HG03378 (cell line): Measurements from ENCODE around the gene LRCH1.
A peak's percentile ranks its signal among the peaks of the same experiment; 100 is the strongest.

Experiments
- ATAC-seq: cut with Tn5 transposase; IDR thresholded peaks from one replicate; pipeline ENCODE4 v1.9.1; 2021; ENCODE audit warnings: mild to moderate bottlenecking, moderate library complexity; ENCODE audit not compliant: unreplicated experiment

LRCH1 gene

DNA sequence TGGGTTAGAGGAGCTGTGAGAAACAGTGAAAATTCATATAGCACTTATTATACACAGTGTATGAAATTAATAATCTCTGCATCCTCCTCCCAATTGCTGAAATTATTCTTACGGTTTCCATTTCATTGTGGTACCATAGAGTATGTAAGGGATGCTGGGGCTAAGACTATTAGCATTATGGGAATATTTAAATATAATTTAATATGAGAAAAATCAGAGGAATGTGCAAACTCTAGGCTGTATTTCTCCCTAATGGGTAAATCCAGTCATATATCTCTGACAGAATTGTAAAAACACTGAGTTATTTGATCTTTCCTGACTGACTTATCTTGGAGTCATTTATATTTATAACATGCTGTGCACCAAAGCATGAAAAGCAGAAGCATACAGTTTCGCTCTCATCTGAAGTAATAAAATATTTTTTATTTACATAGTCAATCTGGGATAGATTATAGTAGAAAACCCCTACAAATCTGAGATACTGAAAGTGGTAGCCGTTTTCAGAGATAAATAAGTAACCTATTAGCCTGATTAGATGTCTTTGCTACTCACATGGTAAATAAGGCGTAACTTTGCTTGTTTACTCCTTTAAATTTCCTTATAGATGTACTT, 34.9 kb downstream of the LRCH1 start:
- ATAC-seq: peak; percentile 71

DNA sequence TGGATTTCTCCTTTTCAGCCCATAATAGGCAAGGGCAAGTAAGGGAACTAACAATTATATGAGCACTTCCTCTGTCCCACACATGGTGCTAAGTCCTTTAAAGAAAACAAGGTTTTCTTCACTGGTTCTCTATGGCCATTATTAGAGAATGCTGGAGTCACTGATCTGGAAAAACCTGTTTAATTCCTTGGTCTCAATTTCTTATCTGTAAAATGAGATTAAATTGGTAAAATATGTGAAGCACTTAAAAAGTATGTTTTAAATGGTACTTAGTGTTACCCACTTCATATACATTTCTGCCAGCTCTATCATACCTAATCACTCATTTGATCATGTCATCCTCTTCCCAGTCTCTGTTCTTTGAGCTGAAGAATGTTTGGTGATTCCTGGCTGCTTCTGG, 39.4 kb downstream of the LRCH1 start:
- no peak for ATAC-seq

DNA sequence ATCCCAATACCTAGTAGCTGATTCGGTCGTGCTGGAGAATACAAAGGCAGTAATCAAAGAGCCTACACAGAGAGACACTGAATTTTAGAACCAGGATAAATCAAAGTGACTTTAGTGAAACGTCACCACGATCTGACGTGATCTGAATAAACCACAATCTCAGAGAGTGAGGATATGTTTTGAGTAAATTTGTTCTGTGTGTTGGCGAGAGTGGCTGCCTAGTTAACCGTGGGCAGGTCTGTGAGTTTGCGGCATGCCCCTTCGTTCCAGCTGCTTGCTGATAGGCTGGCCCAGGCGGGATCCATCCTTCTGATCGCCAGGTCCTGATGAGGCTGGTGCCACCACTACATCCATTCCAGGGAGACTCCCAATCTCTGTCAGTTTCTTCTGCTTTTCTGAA, 40.4 kb downstream of the LRCH1 start:
- ATAC-seq: peak; percentile 49

DNA sequence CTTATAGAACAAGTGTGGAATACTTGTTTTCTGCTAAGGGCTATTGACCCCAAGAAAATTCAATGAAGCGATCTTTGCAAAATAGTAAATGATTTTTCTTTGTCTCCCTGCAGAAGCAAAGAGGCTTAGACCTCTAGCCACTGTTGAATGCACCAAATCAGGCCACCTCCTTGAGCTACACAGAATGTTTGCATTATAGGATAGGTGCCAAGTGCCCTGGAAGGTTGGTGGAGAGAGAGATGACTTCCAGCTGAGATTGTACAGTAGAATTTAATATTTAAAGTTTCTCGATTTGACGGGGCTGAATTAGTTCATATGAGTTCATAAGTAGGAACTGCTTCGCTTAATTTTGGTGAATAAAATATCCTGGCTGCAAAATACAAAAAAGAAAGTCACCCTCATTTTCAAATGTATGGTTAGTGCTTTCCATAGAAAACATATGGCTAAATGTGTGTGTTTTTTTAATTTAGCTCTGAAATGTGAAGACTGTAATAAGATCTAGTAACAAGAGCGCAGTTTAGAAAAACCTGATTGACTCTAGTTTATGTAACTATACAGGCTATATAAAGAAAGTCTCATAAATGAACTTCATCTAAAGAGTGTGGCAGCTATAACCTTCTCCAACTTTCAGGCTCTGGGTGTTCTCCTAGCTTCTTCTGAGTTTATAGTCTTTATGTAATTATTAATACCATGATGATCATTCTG, 41.6 kb downstream of the LRCH1 start:
- ATAC-seq: no peak

DNA sequence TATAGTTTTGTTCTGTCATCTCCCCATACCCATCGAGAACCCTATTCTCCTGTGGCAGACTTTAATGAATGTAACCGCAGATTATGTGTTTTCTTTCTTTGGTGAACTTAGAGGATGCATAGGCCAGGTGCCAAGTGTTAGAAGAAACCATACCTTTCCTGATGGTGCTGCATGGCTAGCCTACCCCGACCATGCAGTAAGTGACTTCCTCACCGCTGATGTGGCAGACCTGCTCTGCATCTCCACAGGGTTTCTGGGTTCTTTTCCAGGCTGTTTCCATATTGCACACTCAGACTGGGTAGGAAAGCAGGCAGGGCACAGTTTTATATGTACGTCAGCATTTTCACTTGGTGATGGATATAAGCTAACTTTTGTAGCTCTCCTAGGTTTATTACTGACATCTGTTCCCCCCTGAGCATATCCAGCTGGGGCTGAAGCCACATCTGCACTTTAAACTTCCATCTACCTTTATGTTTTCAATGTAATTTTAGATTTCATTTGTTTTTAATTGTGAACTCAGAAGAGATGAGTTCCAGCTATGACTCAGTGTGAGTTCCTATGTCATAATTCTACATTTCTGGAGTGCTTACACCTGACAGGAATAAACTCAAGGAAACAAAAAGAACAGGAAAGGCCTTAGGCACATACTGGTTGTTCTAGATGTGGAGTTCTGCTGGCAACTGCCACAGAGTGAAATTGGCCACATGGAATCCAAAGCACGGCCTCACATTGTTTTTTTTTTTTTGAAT, 42.3 kb downstream of the LRCH1 start:
- no peak for ATAC-seq

DNA sequence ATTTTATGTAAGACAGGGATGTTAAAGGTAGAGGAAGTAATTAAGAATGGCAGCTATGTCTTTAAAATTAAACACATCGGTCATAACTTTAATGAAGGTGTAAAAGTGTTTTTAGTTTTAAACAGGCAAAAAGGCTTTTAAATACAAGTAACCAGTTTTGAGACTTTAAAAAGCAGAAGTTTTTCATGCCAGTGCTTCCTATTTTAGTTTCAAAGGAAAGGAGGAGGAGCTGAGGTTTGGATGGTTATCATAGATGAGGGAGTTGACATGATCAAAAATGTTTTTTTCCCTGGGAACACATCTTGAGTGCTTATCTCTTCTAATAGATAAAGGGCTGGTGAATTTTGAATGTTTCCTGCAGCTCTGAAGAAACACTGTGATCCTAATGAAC, 42.9 kb downstream of the LRCH1 start:
- ATAC-seq: no peak

DNA sequence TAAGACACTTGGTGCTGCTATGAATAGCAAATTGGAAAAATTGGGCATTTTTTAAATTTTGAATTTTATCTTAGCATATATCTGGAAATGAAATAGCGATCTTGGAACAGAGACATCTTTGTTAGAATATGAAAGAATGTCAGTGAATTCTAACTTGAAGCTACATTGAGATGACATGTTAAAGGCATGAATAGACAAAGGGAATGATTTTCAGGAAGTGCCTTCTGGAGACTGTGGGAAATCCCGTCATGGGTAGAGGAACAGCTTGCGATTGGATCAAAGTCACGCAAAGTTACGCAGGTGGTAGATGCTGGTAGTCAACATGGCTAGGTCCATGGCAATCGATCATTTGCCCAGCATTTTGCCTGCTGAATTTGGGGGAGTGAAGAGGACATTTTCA, 43.5 kb downstream of the LRCH1 start:
- ATAC-seq: no peak

DNA sequence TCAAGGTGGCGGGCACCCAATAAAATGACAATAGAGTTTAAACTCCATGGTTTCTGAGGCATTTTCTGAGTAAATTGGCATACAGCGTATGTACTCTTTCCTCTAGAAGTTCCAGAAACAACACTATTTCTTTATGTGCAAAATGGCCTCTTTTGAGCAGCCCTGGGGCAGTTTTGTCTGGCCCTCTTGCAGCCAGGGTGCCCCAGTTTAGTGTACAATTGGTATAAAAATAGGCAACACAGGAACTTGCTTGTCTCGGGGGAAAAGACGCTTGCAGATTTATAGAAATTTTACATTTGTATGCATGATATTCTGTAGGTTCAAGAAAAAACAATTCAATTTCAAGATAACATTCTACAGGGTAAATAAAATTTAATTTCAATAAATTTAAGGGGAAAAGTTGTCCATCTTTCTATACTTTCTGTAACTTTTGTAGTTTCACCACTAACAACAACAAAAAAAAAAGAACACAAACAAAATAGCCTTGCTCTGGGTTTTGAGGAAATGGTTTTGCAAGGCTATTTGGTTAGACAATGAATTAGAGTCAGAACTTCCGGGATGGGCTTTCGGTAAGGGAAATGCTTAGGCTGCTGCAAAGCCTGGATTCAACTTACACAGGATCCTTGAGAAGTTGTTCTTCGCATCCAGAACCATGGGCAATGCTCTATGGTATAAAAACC, 45.3 kb downstream of the LRCH1 start:
- peak; percentile 35 for ATAC-seq

DNA sequence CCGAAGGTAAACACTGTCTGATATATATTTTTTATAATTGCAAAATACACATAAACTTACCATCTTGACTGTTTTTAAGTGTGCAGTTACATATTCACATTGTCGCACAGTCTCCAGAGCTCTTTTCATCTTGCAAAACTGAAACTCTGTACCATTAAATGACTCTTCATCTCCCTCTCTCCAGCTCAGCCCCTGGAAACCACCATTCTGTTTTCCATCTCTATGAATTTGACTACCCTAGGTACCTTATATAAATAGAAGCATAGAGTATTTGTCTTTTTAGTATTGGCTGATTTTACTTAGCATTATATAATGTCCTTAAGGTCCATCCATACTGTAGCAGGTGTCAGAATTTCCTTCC, 45.8 kb downstream of the LRCH1 start:
- ATAC-seq: peak; percentile 45

DNA sequence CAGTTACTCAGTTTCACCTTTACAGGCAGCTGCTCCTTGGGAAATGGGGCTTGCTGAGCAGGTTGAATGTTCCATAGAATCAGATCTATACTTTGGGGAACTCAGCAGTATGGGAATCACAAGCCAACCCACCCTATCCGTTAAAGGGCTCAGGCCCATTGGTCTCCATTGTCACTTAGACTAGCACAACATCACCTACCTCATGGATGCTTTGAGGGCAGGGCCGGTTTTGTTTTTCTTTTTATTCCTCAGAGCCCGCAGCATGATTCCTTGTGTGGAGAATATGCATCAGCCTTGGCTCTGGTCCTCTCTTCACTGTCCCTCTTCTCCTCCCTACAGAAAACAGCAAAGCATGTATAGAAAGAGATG, 48.0 kb downstream of the LRCH1 start:
- no peak for ATAC-seq

DNA sequence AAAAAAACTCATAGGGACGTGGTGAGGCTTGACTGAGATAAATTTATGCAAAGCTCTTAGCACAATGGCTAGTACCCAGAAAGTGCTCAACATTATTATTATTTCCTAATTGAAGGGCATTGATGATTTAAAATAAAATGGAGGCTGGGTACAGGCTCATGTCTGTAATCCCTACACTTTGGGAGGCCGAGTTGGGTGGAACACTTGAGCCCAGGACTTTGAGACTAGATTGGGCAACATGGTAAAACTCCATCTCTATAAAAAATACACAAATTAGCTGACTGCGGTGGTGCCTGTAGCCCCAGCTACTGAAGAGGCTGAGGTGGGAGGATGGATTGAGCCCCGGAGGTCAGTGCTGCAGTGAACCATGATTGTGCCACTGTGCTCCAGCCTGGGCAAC, 49.6 kb downstream of the LRCH1 start:
- ATAC-seq: no peak

DNA sequence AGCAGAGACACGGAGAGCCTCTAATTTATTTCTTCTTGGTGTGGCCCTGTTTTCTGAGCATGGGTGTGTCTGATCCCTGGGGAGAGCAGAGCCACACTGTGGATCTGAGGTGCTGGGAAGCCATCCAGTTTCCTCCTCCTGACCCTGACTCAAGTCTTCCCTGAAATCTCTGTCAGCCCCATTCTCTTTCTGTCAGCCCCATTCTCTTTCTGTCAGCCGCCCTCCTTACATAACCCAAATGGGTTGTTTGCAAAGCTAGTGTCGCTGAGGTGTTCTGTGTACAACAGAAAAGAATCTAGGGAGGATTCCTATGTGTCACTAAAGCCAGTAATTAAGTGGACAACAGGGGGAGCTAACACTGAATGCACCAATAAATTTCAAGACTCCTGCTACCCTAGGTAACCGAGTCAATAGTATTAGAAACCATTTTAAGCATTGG, 50.2 kb downstream of the LRCH1 start:
- ATAC-seq: no peak

DNA sequence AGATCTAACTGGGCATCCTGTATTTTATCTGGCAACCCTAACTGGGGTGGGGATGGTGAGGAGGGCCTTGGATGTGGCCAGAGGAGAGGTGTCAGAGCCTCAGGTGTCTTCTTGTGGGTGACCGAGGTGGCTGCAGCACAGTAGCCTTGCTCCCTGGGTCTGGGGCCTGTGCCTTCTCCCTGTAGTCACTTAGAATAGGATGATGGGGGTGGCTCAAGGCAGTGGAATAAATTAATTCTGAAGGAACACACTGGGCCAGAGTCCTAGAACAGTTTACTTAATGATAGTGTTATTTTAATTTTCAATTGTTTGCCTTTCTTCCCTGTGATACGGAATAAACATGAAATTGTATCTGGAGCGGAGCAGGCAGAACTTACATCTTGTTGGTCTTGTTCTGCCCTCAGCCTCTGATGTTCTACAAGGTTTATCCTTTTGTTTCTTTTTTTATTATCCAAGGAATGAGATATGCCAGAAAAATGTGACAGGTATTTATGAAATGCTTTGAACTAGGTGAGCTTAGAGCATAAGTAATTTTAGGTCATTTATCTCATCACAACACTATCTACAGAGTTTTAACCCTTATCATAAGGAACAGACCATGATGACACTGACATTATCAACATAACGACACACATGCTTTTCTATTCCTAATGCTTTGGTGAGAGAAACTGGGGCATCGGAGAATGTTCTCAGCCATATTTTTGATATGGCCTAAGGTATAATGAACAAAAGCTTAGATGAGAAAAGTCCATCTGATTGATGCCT, 51.4 kb downstream of the LRCH1 start:
- no peak for ATAC-seq

DNA sequence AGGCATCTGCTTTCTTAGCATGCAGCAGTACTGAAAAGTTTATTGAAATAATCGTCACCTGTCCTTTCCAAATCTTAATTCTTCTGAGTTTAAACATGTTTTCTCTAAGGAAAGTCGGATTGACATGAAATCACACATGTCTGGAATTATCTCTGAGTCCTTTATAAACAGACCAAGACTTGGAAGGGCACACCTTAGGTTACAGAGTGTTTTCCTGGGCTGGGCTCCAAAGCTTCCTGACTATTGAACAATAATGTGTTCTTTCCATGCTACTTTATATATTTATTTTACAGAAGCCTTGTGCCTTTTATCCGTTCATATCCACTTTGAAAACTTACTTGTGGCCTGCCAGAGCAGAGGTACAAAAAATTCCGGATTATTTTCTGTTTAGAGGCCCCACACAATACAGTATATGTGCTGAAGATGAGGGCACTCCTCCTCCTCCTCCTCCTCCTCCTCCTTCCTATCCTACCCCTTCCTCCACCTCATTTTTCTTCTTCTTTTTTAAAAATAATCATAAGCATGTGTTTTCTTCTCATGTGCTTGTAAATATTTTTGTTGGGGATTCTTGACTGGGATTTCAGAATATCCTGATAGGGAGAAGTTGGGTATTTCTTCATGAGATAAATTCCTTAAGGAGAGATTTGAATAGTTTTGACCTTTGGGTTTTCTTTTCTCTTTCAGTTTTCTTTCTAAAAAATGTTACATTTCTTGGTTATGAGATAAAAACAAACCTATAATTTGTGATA, 52.3 kb downstream of the LRCH1 start:
- ATAC-seq: no peak

DNA sequence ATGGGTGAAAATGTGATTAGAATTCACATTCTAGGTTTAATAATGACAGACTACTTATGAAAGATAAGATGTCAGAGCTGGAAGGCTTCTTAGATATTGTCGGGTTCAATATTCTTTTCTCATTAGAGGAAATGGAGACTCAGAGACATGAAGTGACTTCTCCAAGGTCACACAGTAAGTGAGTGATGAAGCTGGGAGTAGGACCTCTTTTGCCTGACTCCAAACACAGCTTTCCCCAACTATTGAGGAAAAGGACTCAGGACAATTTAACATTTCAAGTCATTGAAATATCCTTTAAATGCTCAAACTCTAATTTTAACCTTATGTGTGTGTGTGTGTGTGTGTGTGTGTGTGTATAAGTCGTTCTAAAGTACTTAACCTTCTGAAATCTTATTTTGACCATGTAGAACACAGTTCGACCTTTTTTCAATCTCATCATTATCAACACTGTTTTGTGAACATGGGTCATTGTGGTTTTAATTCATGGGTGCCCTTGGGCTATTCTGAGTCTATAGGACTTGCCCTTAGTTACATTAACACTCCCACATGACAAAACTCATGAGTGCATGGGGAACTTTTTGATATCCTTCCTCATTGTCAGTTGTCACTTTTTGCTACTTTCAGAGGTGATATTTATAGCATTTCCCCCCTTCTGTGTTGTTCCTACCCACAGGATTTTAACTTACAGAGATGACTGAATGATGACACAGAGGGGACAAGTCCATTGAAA, 53.0 kb downstream of the LRCH1 start:
- peak; percentile 63 for ATAC-seq

DNA sequence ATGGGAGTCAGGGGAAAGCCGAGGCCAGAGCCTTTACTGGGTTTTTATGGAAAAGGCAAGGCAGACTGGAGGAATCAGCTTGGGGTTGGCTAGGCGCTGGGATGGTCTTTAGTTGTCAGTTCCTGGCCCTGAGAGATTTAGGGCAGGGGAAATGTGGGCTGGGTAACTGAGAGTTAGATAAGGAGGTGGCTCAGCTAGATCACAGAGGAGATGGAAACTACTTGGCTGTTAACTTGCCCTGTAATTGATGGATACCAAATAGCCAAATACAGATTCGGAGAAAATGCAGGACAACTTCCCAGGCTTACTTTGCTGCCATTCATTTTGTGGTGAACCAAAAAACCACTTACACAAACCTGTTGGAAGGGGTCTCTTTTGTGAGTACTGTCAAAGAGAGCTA, 54.0 kb downstream of the LRCH1 start:
- ATAC-seq: no peak

DNA sequence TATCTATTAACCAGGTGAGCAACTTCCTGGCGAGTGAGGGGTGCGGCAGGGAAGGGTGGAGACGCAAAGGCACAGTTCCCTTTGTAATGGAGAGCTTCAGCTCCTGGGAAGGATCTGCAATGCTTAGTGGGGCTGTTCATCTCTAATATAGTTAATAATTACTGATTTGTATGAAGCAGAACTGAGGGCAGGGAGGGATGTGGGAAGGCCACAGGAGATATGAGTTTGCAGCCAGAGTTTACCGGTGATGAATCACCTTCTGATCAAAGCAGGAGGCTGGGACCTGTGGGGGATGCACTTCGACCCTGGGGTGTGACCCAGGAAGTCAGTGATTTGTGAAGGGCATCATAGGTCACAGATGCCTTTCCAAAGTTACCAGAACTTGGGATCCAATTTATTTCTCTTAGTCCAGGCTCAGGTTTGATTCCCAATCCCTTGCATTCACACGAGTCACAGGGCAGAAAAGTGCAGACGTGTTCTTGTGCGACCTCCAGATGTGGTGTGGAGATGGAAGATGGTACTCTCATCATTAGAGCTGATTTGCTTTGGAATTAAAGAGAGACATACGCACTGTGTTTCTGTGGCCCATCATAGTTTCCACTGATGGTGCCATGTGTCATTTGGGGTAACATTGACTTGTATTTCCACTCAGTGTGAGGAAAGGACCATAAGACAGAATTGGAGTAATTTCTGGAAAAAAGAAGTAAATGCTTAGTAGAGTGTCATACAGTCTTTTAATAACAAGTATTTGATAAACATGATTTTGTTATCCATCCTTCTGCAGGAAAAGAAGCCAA, 55.0 kb downstream of the LRCH1 start:
- ATAC-seq: peak; percentile 35

DNA sequence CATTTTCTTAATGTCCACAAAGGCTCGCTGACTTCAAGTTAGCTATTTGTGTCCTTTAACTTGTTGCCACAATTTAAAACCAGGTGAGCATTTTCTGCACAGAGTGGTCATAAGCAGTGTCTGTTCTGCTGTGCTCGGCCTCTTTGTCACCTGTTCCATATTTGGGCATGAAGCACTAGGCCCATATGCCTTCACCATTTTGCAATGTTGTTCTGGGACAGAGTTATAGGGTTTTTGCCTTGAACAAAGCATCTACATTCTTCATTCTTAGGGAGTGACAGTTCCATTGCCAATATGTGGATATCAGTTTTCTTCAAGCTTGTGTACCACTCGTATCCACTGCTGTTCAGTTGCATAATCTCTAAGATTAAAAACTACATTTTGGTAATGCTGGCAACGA, 56.1 kb downstream of the LRCH1 start:
- ATAC-seq: no peak

DNA sequence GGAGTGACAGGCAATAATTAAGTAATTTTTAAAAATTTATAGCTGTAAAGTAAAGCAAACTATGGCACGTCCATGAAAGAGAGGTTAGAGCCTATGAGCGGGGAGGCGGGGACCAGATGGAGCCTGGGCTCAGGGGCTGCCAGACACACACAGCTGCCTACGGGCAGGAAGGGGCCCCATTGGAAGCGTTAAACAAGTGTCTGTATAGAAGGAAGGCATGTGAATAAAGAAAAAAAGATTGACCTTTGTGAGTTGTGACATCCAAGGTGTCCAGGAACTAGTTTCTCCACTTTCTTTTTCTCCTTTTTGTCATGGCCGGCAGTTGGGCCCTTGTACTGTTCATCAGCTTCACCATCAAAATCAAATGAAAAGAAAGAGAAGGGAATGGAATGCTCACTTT, 56.8 kb downstream of the LRCH1 start:
- no peak for ATAC-seq
